NCI-H2227 (cell line): Measurements from ENCODE around the gene ACAD10.

ENCODE experiments used
- DNase-seq: peaks from one replicate; lab custom pipeline; 2025; ENCODE audit not compliant: unreplicated experiment; lab: John Stamatoyannopoulos, UW

Gene ACAD10

GRCh38 chr12:111775205-111776193, 89.6 kb downstream of the ACAD10 start:
- no peak for DNase-seq

DNA sequence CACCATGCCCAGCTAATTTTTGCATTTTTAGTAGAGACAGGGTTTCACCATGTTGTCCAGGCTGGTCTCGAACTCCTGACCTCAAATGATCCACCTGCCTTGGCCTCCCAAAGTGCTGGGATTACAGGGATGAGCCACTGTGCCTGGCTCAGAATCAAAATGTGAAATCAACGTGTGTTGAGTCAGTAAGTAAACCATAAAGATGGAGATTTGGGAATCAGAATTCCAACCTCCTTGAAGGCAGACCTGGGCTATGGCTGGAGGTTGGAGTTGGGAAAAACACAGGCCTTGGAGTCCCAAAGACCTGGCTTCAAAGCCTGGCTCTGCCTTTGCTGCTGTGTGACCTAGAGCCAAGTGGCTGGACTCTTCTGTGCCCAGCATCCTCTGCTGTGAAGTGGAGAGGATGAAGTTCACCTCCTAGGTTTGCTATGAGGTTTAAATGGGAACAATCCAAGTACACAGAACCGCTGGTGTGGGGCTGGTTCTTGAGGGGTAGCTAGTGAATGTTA, 91.0 kb downstream of the ACAD10 start:
- DNase-seq = no peak

DNA sequence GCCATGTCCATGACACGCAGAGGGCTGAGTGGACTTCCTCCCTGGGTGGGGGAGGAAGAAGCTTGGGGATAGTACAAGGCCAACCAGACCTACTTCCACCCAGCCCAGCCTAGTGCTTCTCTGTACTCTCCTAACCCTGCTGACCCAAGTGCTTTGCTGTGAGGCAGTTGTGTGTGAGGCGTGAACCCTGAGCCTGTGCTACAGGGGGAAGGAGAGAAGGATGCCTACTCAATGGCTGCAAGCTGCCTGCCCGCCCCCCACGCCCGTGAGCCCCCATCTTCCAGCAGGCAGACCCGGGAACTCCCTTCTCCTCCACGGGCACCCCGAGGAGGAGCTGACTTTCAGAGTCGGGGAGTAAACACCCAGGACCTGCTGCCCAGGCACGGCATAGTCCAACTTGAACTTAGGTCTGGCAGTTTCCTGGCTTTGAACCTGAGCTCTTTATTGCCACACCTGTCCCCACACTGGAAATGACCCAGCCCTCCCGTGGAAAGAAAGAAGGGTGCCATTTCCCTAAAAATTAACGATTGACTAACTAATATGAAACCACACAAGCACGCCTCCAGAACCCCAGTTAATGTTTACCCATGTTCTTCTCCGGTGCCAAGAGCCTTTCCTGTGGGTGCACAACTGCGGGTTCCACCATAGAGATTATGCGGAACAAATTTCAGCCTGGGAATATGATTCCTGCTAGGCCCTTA, 91.6 kb downstream of the ACAD10 start:
- DNase-seq = no peak

DNA sequence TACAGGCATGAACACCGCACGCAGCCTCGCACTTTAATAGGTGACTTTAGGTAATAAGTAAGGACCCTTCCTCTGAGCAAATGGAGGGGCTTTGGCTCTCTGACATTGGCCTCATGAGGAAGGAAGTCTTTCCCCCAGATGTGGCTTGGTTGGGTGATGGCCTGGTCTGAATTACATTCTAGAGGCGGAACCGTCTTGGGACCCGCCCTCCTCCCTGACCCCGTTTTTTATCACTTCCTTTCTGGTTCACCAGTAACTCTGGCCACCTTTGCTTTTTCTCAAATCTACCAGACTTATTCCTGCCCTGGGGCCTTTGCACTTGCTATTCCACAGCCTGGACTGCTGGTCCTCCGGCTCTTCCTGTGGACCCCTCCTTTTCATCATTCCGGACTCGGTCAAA, 94.3 kb downstream of the ACAD10 start:
- no peak for DNase-seq

- DNase-seq = no peak
These were observed 94.8 kb downstream of the ACAD10 start for GRCh38 chr12:111780615-111781014.

- DNase-seq = no peak
These were observed 95.3 kb downstream of the ACAD10 start for GRCh38 chr12:111781085-111781658.

- DNase-seq = no peak
These were observed 97.2 kb downstream of the ACAD10 start for GRCh38 chr12:111783046-111783445.

GRCh38 chr12:111784953-111785352, 99.1 kb downstream of the ACAD10 start:
- DNase-seq = no peak

DNA sequence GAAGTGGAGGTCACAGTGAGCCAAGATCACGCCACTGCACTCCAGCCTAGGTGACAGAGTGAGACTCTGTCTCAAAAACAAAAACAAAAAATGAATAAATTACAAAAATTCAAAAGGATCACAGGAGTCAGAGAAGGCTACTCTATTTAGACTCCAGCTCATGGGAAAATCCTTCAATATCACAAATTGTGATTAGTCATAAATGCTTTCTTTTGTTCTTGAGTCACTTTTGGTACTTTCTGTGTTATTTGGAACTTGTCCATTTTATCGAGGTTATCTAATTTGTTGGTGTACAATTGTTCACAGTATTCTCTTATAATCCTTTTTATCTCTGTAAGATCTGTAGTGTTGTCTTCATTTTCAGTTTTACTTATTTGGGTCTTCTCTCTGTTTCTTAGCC, 99.8 kb downstream of the ACAD10 start:
- no peak for DNase-seq

GRCh38 chr12:111788178-111788654, 102.4 kb downstream of the ACAD10 start:
- DNase-seq = no peak

GRCh38 chr12:111789779-111790178, 103.9 kb downstream of the ACAD10 start:
- DNase-seq = no peak

DNA sequence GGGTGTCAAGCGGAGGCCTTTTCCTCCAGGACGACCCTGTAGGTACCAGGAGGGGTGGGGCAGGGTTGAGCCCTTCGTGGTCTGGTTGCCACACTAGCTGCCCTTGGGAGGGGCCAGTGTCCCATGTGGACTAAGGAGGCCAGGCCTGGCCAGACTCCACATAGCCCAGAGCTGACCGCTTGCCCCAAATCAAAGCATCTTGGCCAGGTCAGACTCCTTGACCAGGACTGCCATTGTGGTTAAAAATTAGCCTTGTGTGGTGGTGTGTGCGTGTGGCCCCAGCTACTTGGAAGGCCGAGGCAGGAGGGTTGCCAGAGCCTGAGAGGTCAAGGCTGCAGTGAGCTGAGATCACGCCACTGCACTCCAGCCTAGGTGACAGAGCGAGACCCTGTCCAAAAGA, 105.7 kb downstream of the ACAD10 start:
- no peak for DNase-seq

DNA sequence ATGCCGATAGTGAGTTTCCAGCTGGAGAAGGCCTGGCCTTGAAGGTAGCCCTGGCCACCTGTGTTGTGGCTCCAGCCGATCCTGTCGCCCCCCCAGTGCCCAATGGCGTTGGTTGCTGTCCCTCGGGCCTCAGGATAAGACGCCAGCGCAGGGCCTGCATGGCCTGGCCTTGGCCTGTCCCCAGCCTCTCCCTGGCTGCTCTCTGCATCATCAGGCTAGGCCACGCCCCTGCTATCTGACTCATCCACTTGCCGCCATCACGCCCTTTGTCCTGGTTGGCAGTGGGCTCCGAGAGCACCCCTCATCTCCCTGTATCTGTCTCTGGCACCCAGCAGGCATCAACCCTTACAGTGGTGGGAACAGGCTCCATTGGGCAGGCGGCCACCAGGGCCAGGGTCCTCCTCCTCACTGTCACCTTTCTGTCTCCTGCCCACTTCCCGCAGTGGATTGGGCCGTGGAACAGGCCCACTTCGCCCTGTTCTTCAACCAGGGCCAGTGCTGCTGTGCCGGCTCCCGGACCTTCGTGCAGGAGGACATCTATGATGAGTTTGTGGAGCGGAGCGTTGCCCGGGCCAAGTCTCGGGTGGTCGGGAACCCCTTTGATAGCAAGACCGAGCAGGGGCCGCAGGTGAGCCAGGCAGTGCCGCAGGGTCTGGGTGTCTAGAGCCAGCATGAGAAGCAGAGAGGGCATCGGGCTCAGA, 106.5 kb downstream of the ACAD10 start:
- DNase-seq = no peak

DNA sequence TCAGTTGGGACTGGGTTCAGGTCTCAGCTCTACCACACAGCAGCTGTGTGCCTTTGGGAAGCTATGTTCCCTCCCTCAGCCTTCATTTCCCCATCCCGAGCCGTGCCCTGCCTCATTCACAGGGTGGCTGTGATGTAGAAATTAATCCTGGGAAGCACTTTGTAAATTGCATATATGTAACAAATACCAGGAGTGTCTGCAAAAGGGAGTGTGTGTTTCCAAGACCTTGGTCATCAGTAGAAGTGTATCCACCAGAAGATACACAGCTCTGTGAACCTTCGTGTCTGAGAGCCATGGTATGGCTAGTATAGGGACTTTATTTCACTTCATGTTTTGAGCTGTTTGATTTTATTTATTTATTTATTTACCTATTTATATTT, 107.0 kb downstream of the ACAD10 start:
- no peak for DNase-seq

- DNase-seq = no peak
These were observed 112.3 kb downstream of the ACAD10 start for GRCh38 chr12:111798182-111798581.

DNA sequence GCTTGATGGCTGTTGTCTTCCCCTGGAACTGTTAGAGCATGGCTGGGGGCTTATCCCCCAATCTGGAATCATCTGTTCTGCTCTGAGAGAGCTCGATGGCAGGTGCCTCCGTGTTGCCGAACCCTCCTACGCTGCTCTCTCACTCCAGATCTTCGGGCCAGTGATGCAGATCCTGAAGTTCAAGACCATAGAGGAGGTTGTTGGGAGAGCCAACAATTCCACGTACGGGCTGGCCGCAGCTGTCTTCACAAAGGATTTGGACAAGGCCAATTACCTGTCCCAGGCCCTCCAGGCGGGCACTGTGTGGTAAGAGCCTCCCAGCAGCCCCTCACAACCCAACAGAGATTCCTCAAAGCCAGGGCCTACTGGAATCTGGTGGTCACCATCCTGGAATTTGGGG, 113.9 kb downstream of the ACAD10 start:
- no peak for DNase-seq

- DNase-seq = no peak
These were observed 117.3 kb downstream of the ACAD10 start for GRCh38 chr12:111803038-111803626.

DNA sequence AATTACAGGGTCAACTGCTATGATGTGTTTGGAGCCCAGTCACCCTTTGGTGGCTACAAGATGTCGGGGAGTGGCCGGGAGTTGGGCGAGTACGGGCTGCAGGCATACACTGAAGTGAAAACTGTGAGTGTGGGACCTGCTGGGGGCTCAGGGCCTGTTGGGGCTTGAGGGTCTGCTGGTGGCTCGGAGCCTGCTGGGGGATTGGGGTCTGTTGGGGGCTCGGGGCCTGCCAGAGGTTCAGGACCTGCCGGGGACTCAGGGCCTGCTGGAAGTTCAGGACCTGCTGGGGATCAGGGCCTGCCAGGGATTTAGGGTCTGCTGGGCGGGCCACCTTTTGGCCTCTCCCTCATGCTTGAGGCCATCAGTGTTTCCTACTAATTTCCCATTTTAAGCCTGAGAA, 118.0 kb downstream of the ACAD10 start:
- no peak for DNase-seq

- no peak for DNase-seq
These were observed 120.5 kb downstream of the ACAD10 start for GRCh38 chr12:111806304-111806703.
